Measurements from ENCODE around the gene NUMB.
A peak's percentile ranks its signal among the peaks of the same experiment; 100 is the strongest.
"Not testable (repeated sequence)": the region's sequence is repeated elsewhere in the genome, so short reads cannot be mapped to it uniquely, and the experiment has no call there.

Gene NUMB

DNA sequence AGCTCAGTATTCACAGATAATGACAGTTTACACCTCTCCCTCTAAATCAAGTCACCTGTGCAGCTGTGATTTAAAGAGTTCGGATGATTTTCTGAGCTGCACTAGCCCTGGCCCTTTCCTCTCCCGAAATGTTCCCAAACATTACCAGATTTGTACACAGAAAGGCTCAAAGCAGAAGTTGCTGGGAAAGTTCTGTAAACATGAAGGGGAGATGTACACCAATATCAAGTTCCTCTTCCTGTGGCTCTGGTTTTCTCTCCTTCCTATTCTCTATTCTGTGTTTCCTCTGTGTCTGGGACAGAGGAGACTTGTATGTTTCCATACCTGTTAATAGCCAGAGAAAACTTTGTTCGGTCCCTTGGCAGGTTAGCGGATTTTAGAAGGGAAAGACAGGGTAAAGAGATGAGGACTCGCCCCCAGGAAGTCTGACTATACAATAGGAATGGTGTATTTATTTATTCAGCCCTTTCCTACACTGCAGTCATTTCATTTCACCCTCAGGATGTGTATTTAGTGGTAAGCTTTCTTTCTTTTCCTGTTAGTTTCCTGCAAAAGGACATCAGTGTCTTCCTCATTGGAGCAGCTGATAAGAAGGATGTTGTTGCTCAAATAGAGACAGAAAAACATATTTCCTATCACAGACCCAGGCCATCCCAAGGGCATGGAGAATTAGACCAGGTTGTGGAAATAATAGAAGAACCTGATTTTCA lies 7.6 kb upstream of the NUMB start:
- DNase-seq (ENCODE audit: low read depth in 2 of 2) = no peak

DNA sequence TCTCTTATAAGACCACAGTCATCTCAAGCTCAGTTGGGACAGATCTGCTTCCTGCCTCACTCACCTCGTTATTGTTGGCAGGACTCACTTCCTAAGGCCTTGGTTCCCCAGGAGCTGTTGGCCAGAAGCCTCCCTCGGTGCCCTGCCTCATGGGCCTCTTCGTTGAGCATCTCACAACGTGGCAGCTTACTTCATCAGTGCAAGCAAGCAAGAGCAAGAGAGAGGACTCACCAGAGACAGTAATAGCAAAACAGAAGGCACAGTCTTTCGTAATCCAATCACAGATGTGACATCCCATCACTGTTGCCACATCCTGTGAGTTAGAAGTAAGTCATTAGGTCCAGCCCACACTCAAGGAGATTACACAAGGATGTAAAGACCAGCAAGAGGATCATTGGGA lies 5.1 kb upstream of the NUMB start:
- DNase-seq (ENCODE audit: low read depth in 2 of 2) = peak in 1 of 2 donors; percentile 17

GRCh38 chr14:73462815-73463214 lies 4.5 kb upstream of the NUMB start:
- DNase-seq (ENCODE audit: low read depth in 2 of 2) = no peak

- DNase-seq (ENCODE audit: low read depth in 2 of 2) = no peak
Measured at GRCh38 chr14:73462048-73462715, 3.8 kb upstream of the NUMB start.

- DNase-seq (ENCODE audit: low read depth in 2 of 2) = no peak
Measured at GRCh38 chr14:73461478-73462047, 3.2 kb upstream of the NUMB start.

- DNase-seq (ENCODE audit: low read depth in 2 of 2) = no peak
Measured at GRCh38 chr14:73460691-73461127, 2.4 kb upstream of the NUMB start.

DNA sequence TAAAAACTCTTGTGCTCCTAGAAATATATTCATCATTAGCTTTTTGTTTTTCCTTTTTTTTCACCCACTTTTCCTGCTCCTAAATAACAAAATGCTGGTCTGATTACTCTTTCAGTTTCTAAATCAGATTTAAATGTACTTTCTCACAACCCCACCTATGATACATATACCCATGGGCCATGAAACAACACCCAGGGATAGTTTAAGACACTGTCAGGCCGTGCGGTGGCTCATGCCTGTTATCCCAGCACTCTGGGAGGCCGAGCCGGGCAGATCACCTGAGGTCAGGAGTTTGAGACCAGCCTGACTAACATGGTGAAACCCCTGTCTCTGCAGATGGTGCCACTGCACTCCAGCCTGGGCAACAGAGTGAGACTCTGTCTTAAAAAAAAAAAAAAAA lies 1.6 kb upstream of the NUMB start:
- no peak for DNase-seq (ENCODE audit: low read depth in 2 of 2)

GRCh38 chr14:73457924-73458182 lies 493 bp downstream of the NUMB start:
- no peak for DNase-seq (ENCODE audit: low read depth in 2 of 2)

DNA sequence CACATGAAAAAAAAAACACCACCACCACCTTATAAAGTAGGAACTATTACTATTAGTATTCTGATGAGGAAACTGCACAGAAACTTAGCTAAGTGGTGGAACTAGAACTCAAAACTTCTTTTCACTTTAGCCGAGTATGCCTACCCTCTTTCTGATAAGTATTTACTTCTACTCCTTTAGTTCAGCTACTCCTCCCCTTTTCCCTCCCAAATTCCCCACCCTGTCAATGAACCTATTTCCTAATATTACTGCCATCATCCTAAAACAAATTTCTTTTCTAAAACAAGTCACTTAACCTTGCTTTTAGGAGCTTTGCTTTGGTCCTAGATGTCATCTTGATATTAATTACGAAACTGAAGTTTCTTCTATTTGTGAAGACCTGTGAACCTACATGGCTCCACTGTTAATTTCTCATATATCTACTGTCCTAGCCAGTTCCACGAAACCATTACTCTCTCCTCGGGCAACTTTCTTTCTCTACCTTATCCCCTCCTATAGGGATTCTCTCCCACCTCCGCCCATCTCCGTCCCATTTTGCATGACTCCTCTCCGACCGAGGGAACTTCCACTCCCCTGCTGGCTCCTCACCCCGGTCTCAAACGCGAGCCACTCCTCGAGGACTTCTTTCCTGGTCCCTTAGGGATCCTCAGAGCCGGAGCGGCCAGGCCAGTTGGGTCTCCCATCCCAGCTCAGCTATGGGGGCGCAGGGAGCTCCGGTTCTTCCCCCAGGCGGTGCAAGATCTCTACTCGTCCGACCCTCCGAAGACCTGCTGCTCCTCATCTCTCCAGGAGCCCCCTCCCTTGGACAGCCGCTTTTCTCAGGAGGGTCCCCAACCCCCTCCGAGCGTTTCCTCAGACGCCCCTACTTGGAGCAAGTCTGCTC lies 1.1 kb downstream of the NUMB start:
- no peak for DNase-seq (ENCODE audit: low read depth in 2 of 2)

- no peak for DNase-seq (ENCODE audit: low read depth in 2 of 2)
Measured at GRCh38 chr14:73455294-73455693, 3.1 kb downstream of the NUMB start.

GRCh38 chr14:73452341-73453186 lies 5.8 kb downstream of the NUMB start:
- DNase-seq (ENCODE audit: low read depth in 2 of 2) = no peak

- no peak for DNase-seq (ENCODE audit: low read depth in 2 of 2)
Measured at GRCh38 chr14:73443758-73444157, 14.6 kb downstream of the NUMB start.

DNA sequence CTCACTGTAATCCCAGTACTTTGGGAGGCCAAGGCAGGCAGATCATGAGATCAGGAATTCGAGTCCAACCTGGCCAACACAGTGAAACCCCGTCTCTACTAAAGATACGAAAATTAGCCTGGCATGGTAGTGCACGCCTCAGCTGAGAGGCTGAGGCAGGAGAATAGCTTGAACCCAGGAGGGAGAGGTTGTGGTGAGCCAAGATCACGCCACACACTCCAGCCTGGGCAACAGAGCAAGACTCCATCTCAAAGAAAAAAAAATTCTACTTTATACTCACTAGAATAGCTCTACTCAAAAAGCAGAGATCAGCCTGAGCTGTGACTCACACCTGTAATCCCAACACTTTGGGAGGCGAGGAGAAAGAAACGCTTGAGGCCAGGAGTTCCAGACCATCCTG lies 17.1 kb downstream of the NUMB start:
- no peak for DNase-seq (ENCODE audit: low read depth in 2 of 2)

- DNase-seq (ENCODE audit: low read depth in 2 of 2) = no peak
Measured at GRCh38 chr14:73438993-73439392, 19.4 kb downstream of the NUMB start.

DNA sequence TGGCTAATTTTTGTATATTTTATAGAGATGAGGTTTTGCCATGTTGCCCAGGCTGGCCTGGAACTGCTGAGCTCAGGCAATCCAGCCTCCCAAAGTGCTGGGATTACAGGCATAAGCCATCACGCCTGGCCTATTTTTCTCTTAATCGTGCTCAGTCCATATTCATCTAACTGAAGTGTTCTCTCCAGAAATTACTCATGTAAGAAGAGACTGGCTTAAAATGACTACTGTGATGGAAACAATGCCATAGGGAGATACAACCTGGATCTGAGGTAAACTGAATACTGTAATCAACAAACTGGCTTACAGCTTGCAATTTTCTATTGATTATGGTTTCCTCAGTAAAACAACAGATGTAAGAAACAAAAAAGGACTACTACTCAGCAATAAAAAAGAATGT lies 21.1 kb downstream of the NUMB start:
- no peak for DNase-seq (ENCODE audit: low read depth in 2 of 2)

DNA sequence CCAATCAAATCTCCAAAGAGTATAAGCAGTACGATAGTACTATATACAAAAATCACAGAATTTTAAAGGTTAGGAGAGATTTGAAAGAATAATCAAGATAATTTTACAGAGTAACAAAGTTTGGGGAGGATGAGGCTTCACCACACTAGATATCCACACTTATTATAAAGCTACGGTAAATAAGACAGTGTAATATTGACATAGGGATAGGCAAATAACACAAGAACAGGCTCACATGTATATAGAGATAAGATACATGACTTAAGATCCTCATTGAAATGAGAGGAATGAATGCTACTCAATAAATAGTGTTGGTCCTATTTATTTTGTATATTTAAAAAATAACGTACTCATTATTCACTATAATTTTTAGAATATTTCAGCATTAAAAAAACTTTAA lies 26.2 kb downstream of the NUMB start:
- DNase-seq (ENCODE audit: low read depth in 2 of 2) = no peak

- DNase-seq (ENCODE audit: low read depth in 2 of 2) = no peak
Measured at GRCh38 chr14:73428353-73428824, 30.0 kb downstream of the NUMB start.

DNA sequence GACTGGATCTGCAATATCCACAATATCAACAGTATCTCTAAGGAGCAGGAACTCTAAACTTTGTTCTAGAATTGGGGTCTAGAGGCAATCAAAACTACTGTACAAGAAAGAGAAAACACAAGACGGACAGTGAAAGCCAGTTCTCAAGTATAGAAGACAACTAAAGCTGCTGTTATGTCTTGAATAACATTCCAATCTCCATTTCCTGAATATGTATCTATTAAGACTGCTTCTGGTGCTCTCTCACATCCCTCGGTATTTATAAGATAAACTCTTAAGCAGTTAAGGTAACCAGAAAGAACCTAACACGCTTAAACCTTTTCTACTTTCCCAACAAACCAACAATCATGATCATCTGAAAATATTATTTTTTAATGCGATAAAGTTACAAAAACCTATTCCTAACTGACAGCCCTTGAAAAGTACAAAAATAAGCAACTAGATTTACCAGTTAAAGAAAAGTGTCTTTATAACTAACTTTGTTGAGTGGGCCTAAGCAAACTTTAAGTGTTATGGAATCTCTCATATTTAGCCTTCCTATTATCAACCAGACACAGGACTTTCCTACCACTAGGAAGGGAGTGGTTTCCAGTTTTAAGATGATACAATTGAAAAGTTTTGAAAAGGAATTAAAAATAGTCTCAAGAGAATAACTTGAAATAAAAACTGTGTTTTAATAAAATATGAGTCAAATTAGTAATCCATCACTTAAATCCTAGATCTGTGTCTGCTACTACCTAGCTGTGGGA lies 30.7 kb downstream of the NUMB start:
- no peak for DNase-seq (ENCODE audit: low read depth in 2 of 2)

- DNase-seq (ENCODE audit: low read depth in 2 of 2) = no peak
Measured at GRCh38 chr14:73426877-73427276, 31.5 kb downstream of the NUMB start.

- no peak for DNase-seq (ENCODE audit: low read depth in 2 of 2)
Measured at GRCh38 chr14:73424453-73424852, 33.9 kb downstream of the NUMB start.

- DNase-seq (ENCODE audit: low read depth in 2 of 2) = not testable (repeated sequence)
Measured at GRCh38 chr14:73423092-73423491, 35.3 kb downstream of the NUMB start.

Data from activated CD4-positive, alpha-beta T cell treated with anti-CD3 and anti-CD28 coated beads for 24 hours (primary cell).